HS-27A (cell line): ENCODE data around the gene TSSK6.
"Not testable (repeated sequence)": the region's sequence is repeated elsewhere in the genome, so short reads cannot be mapped to it uniquely, and the experiment has no call there.

ENCODE experiments used
- DNase-seq: peaks from one replicate; pipeline ENCODE4 v3.0.0-alpha.2; 2012; ENCODE audit warnings: low read depth, missing footprints

Gene TSSK6

DNA sequence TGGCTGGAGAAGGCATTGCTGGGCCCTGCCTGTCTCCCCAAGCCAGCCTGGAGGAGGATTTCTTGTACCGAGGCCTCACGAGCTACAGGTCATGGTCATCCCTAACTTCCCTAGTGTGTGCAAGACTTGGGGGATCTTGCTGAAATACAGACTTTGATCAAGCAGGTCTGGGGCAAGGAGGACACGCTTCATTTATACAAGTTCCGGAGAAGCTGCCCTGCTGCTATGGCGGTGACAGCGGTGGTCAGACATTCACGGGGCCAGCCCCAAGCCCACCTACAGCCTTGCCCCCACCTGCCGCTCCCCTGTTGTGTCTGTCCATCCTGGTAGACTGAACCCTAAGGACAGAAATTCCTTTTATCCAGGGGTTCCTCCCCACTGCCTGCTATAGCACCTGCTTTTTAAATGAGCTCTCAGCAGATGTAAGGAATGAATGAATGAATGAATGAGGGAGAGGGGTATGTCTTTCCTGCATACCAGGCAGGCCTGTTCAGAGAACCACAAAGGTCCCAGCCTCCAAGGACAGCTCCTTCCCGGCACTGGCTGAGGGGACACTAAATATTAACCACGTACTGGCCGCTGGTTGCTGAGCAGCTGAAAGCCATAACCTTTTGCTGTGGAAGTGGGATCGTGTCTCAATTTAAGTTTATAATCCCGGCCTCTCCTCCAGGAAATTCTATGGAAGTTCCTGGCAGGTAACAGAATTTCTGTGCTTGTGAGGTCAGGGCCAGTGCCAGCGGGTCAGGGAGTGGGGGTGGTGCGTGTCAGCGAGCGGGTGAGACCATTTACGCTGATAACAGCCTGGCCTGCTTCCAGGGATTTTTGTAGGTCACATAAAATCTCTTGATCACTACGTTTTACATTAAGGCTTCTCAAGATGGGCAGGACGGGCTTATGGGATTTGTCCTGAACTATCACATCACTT, 27.1 kb downstream of the TSSK6 start:
- DNase-seq: no peak

- no peak for DNase-seq
These were observed 28.0 kb downstream of the TSSK6 start for GRCh38 chr19:19487077-19487949.

DNA sequence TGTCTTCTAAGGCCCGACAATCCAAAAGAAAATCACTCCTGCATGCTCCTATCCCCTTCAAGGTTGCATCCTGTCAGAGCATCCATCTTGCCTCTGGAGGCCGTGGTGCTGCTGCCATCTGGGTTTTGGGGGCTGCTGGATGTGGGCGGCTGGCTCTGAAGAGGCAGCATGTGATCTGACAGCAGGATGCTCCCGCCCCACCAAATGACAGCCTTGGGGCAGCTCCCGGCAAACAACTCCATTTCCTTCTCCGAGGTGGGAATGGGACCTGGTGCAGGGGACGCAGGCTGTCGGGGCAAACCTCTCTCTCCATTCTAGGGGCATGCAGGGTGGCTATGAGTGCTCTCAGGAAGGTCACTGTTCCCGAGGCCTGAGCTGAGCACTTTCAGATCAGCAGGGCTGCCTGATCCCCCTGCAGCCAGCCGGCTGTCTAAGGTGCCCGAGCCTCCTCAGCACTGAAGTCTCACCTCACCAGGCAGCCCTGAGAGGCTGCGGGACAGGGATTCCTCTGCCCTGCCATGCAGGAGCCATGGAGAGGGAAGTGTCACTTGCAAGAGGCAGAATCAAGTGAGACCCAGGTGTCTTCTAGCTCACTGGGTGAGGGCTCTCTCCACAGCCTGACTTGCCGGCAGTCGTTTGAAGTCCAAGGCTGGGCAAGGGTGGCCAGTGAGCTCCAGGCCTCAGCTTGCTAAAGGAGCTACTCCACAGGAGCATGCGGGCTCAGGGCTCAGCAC, 28.8 kb downstream of the TSSK6 start:
- no peak for DNase-seq

GRCh38 chr19:19485998-19486290, 29.4 kb downstream of the TSSK6 start:
- no peak for DNase-seq

DNA sequence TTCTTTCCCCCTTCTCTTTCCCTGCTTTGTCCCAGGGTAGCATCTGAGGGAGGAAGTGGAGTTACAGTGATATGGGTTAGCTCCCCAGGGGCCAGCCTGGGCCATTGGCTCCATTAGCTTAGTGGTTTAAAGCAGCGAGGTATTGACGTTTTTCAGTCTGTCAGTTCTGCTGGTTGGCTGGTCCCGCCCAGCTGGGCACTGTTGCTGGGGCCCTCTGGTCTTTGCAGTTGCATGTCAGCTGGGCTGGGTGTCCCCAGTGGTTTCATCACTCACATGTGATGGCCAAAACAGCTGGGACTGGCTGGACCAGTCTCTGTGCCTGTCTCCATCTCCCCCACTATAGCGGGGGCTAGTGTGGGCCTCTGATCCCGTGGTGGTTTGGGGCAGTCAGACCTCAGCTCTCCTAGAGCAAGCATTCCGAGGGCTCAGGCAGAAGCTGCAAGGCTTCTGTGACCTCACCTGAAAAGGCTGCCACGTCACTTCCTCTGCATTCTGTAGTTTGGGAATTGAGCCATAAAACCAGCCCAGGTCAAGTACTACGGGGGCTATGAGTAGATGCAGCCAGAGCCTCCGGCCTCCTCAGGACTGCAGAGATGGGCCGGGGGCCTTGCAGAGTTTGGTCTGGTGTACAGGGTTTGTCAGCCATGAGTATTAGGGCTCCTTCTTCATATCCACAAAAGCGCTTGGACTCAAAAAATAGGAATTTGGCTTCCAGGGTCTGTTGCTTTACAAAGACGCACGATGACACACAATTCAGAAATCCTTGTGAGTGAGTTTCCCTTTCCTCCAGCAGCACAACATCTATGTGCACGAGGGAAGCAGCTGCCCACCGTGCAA, 30.0 kb downstream of the TSSK6 start:
- no peak for DNase-seq

GRCh38 chr19:19482809-19483596, 32.3 kb downstream of the TSSK6 start:
- DNase-seq: no peak

GRCh38 chr19:19480688-19481087, 34.7 kb downstream of the TSSK6 start:
- no peak for DNase-seq

DNA sequence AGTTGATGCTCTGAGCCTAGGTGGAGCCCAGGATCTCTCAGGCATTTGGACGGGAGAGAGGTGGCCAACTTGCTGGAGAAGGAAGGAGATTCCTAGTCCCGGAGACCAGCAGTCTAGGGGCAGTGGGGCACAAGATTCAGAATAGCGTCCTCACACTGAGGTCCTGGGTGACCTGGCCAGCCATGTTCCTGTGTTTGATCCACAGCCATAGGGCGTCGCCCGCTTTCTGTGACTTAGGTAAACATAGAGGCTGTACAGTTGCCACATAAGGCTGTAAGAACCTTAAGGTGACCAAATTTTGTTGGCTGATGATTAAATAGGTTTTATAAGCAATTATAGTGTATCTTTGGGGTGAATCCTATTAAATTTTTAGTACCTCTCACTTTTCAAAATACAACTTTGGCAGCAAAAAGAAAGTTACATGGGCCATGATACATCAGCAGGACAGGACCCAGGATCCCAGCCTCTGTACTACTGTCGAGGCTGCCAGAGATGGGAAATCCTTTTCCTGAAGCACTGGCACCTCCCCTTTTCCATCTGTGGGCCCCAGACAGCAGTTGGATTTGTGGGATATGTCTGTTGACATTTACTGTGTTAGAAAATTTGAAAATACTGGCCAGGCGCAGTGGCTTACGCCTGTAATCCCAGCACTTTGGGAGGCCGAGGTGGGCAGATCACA, 37.5 kb downstream of the TSSK6 start:
- DNase-seq: no peak

- DNase-seq: no peak
These were observed 39.2 kb downstream of the TSSK6 start for GRCh38 chr19:19475849-19476828.

DNA sequence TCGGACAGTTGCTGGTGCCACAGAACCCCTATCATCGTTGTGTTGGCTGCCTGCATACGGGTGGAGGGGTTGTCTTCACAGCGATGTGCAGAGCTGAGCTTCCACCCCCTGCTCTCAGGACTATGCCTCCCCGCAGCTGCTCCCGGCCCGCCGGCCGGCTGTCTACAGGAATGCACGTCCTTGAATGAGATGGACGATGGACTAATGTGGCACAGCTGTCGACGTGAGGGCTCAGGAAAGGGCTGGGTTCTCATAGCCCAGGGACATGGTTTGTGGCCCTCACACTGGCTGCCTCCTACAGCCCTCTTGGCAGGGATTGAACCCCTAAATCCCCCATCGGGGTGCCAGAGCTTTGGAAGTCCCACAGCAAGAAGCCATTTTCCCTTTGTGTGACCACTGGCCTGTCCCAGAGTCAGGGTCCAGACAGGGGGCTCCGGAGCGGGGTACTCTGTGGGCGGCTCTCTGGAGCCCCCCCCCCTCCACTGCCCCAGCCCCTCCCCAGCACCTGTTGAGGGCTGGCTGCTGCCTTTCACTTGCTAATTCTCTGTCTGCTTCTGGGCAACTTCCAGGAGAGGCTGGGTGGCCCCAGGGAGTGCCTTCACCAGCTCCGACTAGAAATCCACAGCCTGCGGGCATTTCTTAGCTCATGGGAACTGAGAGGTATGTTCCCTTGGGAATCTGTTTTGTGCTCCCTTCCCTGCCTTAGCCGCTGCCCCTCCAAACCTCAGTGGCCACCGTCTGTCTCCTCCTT, 40.2 kb downstream of the TSSK6 start:
- no peak for DNase-seq

GRCh38 chr19:19472106-19472505, 43.2 kb downstream of the TSSK6 start:
- DNase-seq: not testable (repeated sequence)

DNA sequence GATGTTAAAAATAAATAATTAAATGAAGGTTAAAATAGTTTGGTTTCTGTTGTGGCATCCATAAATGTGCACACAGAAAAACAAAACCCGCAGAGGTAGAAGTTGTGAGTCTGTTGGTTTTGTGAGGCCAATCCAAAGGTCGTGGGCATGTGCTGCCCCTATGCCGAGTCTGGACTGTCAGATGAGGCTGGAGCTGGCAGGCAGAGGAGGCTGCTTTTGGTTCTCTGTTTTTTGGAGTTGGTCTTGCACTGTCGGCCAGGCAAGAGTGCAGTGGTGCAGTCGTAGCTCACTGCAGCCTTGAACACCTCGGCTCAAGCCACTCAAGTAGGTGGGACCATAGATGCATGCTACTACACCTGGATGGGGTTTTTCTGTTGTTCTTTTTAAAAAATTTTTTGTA, 43.7 kb downstream of the TSSK6 start:
- DNase-seq: no peak

DNA sequence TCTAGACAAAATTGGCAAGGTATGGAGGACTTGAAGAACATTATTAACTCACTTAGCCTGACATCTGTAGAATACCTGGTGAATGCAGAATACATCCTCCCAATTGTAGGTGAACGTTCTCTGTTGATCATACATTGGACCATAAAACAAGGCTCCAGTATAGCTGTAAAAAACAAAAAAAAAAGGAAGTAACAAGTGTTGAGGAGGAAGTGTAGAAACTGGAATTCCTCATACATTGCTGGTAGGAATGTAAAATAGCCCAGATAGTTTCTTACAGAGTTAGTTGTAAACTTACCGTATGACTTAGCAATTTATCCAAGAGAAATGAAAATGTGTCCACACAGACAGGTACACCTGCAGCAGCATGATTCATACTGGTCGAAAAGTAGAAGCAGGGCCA, 44.8 kb downstream of the TSSK6 start:
- DNase-seq: no peak

GRCh38 chr19:19468424-19469050, 46.8 kb downstream of the TSSK6 start:
- DNase-seq: no peak

DNA sequence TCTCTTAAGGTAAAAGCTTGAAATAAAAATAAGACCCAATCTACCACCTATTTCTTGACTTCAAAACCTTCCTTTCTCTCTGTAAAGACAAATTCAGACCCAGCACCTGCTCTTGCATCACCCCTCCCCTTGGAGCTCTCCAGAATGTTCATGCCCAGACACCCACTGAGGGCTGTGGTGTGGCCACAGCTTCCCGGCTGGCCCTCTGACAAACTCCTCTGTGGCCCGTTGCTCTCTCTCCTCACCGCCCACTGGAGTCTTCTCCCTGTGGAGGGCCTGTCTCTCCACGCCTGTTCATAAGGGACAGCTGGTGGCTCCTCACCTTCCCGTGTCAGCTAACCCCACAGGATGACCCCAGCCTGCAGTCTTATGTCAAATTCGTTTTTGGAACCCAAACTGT, 49.1 kb downstream of the TSSK6 start:
- DNase-seq: no peak

- no peak for DNase-seq
These were observed 49.8 kb downstream of the TSSK6 start for GRCh38 chr19:19465436-19466070.
